Loucy (cell line): ENCODE results near the gene PARVB.

Experiments used
- H2AFZ ChIP-seq: fragments of 200-600 bp; sonication (generic); 2 replicates; pipeline ENCODE4 v1.6.0; 2016; ENCODE audit warnings: antibody characterized with exemption, mild to moderate bottlenecking, low read length, moderate library complexity
- H3F3A ChIP-seq: fragments of 200-600 bp; 2 replicates; pipeline ENCODE4 v1.6.0; 2016; ENCODE audit warnings: antibody characterized with exemption, low read depth, mild to moderate bottlenecking
- H3K27me3 ChIP-seq: fragments of 200-600 bp; sonication (generic); 2 replicates; pipeline ENCODE4 v1.6.1; 2014; ENCODE audit warnings: low read length, mild to moderate bottlenecking; ENCODE audit not compliant: insufficient read depth, poor library complexity, severe bottlenecking
- H3K36me3 ChIP-seq: fragments of 200-600 bp; sonication (generic); 2 replicates; pipeline ENCODE4 v1.6.1; 2016; ENCODE audit warnings: low read length; ENCODE audit not compliant: insufficient read depth
- H3K4me1 ChIP-seq: fragments of 200-600 bp; sonication (generic); 2 replicates; pipeline ENCODE4 v1.5.1; 2014; ENCODE audit warnings: low read length, mild to moderate bottlenecking; ENCODE audit not compliant: insufficient read depth, poor library complexity, severe bottlenecking
- H3K4me2 ChIP-seq: fragments of 200-600 bp; sonication (generic); 2 replicates; pipeline ENCODE4 v1.6.0; 2014; ENCODE audit warnings: antibody characterized with exemption, low read length, low read depth, mild to moderate bottlenecking; ENCODE audit not compliant: poor library complexity, severe bottlenecking
- H3K4me3 ChIP-seq: fragments of 200-600 bp; sonication (generic); 2 replicates; pipeline ENCODE4 v1.5.1; 2014; ENCODE audit warnings: low read length, mild to moderate bottlenecking, mixed read lengths; ENCODE audit not compliant: poor library complexity, severe bottlenecking
- H3K79me2 ChIP-seq: fragments of 200-600 bp; sonication (generic); 2 replicates; pipeline ENCODE4 v1.6.1; 2014; ENCODE audit warnings: low read length; ENCODE audit not compliant: insufficient read depth
- H3K9ac ChIP-seq: fragments of 200-600 bp; sonication (generic); 2 replicates; pipeline ENCODE4 v1.6.0; 2014; ENCODE audit warnings: mild to moderate bottlenecking, low read depth, low read length, moderate library complexity; ENCODE audit not compliant: poor library complexity, severe bottlenecking
- H3K9me2 ChIP-seq: fragments of 200-600 bp; sonication (generic); replicated peaks from 2 replicates; pipeline ENCODE4 v1.6.1; 2016; ENCODE audit warnings: low read depth, low read length, mixed read lengths
- H3K9me3 ChIP-seq: fragments of 200-600 bp; sonication (generic); 2 replicates; pipeline ENCODE4 v1.6.1; 2014; ENCODE audit warnings: mild to moderate bottlenecking, antibody characterized with exemption, low read length, low read depth; ENCODE audit not compliant: insufficient read depth
- H4K20me1 ChIP-seq: fragments of 200-600 bp; sonication (generic); 2 replicates; pipeline ENCODE4 v1.6.0; 2014; ENCODE audit warnings: antibody characterized with exemption, low read length, mild to moderate bottlenecking; ENCODE audit not compliant: insufficient read depth, poor library complexity, severe bottlenecking
- EZH2phosphoT487 ChIP-seq: fragments of 200-600 bp; IDR thresholded peaks from 2 replicates; pipeline ENCODE4 v1.6.1; 2018; ENCODE audit warnings: antibody characterized with exemption, mild to moderate bottlenecking, moderate library complexity, borderline replicate concordance
- TF ChIP-seq, protein P1 (sequence below): fragments of 200-600 bp; sonication (generic); conservative IDR thresholded peaks from 2 replicates; pipeline ENCODE4 v1.5.1; 2014; ENCODE audit warnings: mild to moderate bottlenecking, antibody characterized with exemption, low read length

Gene PARVB

DNA sequence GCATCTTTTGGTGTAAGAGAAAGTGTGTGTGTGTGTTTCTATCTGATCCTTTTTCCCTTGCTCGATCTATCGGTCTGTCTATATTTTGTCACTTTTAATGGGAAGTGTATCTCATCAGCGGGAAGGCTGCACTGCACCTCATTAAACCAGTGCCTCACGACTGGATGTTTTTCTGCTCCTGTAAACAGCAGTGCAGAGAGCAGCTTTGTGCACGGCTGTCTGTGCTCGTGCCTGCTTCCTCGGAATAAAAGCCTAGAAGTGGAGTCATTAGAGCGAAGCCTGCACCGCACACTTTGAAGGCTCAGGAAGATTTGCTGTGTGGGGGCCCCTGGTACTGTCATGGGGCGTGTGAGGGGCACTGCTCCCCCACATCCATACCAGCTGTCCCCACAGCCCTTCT, 129.6 kb downstream of the PARVB start:
- Histone ChIP-seq H3F3A (no peaks in the 10 kb centered on the region), H3K4me1 (peaks cover 7% of the 10 kb centered on the region), H3K27me3 (no peaks in the 10 kb centered on the region), H3K79me2 (no peaks in the 10 kb centered on the region), H2AFZ (no peak overlapping the region), H3K4me3 (no peak overlapping the region), H3K9me3 (no peaks in the 10 kb centered on the region), H4K20me1 (no peaks in the 10 kb centered on the region), H3K9me2 (no peaks in the 10 kb centered on the region), H3K4me2 (no peak overlapping the region), H3K36me3 (no peaks in the 10 kb centered on the region), H3K9ac (no peak overlapping the region)
- TF ChIP-seq EZH2phosphoT487: no peak
- TF ChIP-seq, protein P1, sequence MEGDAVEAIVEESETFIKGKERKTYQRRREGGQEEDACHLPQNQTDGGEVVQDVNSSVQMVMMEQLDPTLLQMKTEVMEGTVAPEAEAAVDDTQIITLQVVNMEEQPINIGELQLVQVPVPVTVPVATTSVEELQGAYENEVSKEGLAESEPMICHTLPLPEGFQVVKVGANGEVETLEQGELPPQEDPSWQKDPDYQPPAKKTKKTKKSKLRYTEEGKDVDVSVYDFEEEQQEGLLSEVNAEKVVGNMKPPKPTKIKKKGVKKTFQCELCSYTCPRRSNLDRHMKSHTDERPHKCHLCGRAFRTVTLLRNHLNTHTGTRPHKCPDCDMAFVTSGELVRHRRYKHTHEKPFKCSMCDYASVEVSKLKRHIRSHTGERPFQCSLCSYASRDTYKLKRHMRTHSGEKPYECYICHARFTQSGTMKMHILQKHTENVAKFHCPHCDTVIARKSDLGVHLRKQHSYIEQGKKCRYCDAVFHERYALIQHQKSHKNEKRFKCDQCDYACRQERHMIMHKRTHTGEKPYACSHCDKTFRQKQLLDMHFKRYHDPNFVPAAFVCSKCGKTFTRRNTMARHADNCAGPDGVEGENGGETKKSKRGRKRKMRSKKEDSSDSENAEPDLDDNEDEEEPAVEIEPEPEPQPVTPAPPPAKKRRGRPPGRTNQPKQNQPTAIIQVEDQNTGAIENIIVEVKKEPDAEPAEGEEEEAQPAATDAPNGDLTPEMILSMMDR: no peak

DNA sequence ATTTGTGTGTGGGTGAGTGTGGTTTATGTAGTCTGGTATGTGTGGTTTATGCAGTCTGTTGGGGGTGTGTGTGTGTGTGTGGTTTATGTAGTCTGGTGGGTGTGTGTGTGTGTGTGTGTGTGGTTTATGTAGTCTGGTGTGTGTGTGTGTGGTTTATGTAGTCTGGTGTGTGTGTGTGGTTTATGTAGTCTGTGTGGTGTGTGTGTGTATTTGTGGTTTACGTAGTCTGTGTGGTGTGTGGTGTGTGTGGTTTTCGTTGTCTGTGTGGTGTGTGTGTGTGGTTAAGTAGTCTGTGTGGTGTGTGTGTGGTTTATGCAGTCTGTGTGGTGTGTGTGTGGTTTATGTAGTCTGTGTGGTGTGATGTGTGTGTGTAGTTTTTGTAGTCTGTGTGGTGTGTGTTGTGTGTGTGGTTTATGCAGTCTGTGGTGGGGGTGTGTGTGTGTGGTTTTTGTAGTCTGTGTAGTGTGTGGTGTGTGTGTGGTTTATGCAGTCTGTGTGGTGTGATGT, 130.4 kb downstream of the PARVB start:
- TF ChIP-seq, protein P1: no peak
- no peak for TF ChIP-seq EZH2phosphoT487
- H3K27me3 ChIP-seq: no peaks in the 10 kb centered on the region
- no peaks in the 10 kb centered on the region for H4K20me1 ChIP-seq
- no peak overlapping the region for H3K4me3 ChIP-seq
- no peaks in the 10 kb centered on the region for H3F3A ChIP-seq
- H3K36me3 ChIP-seq: no peaks in the 10 kb centered on the region
- no peaks in the 10 kb centered on the region for H3K9me3 ChIP-seq
- no peak overlapping the region for H3K9ac ChIP-seq
- no peaks in the 10 kb centered on the region for H3K79me2 ChIP-seq
- no peak overlapping the region for H2AFZ ChIP-seq
- peaks cover 7% of the 10 kb centered on the region for H3K4me1 ChIP-seq
- no peak overlapping the region for H3K4me2 ChIP-seq
- H3K9me2 ChIP-seq: no peaks in the 10 kb centered on the region

DNA sequence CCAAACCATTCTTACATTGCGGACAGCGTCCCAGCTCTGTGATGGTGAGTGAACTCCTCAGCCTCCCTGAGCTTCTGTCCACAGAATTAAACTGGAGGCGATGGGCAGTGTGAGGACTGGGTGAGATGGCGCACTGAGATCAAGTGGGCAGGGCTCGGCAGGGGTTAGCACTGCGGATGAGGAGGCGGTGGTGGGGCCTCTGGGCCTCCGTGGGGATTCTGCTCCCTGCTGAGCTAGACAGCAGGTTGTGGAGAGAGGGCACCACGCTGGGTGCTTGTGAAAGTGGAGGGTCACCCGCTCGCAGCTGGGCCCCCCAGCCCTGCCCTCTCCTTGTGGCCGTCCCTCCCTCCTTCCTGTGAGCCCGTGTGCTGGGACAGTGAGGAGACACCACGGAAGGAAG, 131.0 kb downstream of the PARVB start:
- Histone ChIP-seq H3K9ac (no peak overlapping the region), H3K27me3 (no peaks in the 10 kb centered on the region), H3K79me2 (no peaks in the 10 kb centered on the region), H3K36me3 (no peaks in the 10 kb centered on the region), H3K4me3 (no peak overlapping the region), H3K4me1 (peaks cover 7% of the 10 kb centered on the region), H3K9me2 (no peaks in the 10 kb centered on the region), H3K9me3 (no peaks in the 10 kb centered on the region), H4K20me1 (no peaks in the 10 kb centered on the region), H3F3A (no peaks in the 10 kb centered on the region), H3K4me2 (no peak overlapping the region), H2AFZ (no peak overlapping the region)
- TF ChIP-seq EZH2phosphoT487: no peak
- TF ChIP-seq, protein P1: no peak
